ENCODE results near the gene RHO. TPM values are rescaled to one million over a fixed set of nuclear protein-coding genes. Genes with fewer than 3 reads are reported as not detected.

RHO gene
- total RNA-seq, 2 experiments from 2014 or later: not detected

DNA sequence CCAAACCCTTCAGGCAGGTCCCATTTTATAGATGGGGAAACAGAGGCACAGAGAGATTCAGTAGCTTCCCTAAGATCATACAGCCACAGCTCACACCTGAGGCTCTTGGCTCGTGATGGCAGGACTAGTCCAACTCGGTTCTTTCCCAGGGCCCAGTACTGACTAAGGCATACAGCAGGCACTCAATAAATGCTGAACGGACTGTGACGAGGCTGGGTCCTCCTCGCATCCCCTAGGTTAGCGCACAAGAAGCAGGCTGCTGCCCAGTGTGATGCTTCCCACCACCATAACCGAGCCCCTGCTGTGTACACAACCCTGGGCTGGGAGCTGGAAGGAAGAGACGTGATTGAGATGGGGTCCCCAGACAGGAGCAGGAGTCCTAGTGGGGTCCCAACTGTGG is 53.2 kb downstream of the RHO start:
- intact Hi-C loops (cut with micrococcal nuclease): no loop called here
- ChIA-PET POLR2A (interaction anchor here (1.0 kb wide), 1 partner anchor 10 kb away, joined by 3 read pairs; no protein-coding TSS in a partner anchor), CTCF (interaction anchor here (0.9 kb wide), 1 partner anchor 12 kb away, joined by 3 read pairs; no protein-coding TSS in a partner anchor)
- H3K9me3 Mint-ChIP-seq: no peaks in the 10 kb centered on the region
- DNase-seq (no peak), ATAC-seq (no peak)
- H3K4me3 Mint-ChIP-seq: no peak overlapping the region
- H3K4me1 Mint-ChIP-seq (ENCODE audit: low read depth): peaks cover 20% of the 10 kb centered on the region
- no peaks in the 10 kb centered on the region for H3K27me3 Mint-ChIP-seq
- H3K36me3 Mint-ChIP-seq (ENCODE audit: low read depth): no peaks in the 10 kb centered on the region
- TF ChIP-seq, protein P1, sequence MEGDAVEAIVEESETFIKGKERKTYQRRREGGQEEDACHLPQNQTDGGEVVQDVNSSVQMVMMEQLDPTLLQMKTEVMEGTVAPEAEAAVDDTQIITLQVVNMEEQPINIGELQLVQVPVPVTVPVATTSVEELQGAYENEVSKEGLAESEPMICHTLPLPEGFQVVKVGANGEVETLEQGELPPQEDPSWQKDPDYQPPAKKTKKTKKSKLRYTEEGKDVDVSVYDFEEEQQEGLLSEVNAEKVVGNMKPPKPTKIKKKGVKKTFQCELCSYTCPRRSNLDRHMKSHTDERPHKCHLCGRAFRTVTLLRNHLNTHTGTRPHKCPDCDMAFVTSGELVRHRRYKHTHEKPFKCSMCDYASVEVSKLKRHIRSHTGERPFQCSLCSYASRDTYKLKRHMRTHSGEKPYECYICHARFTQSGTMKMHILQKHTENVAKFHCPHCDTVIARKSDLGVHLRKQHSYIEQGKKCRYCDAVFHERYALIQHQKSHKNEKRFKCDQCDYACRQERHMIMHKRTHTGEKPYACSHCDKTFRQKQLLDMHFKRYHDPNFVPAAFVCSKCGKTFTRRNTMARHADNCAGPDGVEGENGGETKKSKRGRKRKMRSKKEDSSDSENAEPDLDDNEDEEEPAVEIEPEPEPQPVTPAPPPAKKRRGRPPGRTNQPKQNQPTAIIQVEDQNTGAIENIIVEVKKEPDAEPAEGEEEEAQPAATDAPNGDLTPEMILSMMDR (IDR thresholded peaks at IDR 0.05): no peak
- no peak overlapping the region for H3K27ac Mint-ChIP-seq

DNA sequence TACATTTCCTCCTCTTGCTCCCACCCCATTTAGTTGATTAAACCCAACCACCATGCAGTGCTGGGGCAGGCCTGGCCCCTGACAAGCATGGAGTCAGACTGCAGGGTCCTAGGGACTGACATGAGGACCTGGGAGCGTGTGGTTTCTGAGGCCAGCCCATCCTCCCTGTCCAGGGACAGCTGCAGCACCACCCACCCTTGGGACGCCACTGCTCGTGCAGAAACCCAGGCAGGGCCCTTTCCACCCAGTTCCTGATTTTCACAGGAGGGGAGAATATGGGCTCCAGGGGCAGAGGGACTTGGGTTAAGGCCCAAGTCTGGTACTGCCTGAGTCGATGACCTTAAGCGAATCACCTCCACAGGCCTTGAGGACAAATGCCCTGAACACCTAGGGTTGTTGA is 54.4 kb downstream of the RHO start:
- intact Hi-C loops (cut with micrococcal nuclease): no loop called here
- no peak overlapping the region for H3K27ac Mint-ChIP-seq
- no peak overlapping the region for H3K4me3 Mint-ChIP-seq
- DNase-seq: no peak
- H3K4me1 Mint-ChIP-seq (ENCODE audit: low read depth): peaks cover 10% of the 10 kb centered on the region
- H3K36me3 Mint-ChIP-seq (ENCODE audit: low read depth): no peaks in the 10 kb centered on the region
- TF ChIP-seq, protein P1 (IDR thresholded peaks at IDR 0.05): no peak
- ATAC-seq: no peak
- CTCF ChIA-PET: no interaction called here
- H3K27me3 Mint-ChIP-seq: no peaks in the 10 kb centered on the region
- no peaks in the 10 kb centered on the region for H3K9me3 Mint-ChIP-seq
- POLR2A ChIA-PET: interaction anchor here (0.6 to 1.0 kb wide), 2 partner anchors 8 to 92 kb away, joined by 3 to 4 read pairs; no protein-coding TSS in a partner anchor

DNA sequence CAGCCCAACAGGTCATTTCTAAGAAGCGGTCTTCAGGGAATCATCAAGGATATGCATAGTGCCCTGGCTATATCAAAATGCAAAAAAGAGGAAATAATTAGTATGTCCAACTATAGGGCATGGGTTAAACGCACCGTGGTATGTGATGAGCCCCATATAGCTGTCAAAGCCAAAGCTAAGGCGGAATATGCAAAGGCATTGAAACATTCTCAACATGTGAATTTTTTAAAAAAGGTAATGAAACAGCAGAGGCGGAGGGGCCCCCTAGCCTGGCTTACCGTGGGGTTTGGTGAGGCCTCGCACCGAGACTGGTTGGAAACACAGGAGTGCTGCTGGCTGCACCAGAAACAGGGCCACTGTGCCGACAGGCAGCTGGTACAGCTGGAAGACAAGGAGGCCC is 54.9 kb downstream of the RHO start:
- TF ChIP-seq, protein P1 (IDR thresholded peaks at IDR 0.05): no peak
- no peak overlapping the region for H3K27ac Mint-ChIP-seq
- H3K27me3 Mint-ChIP-seq: no peaks in the 10 kb centered on the region
- no peaks in the 10 kb centered on the region for H3K36me3 Mint-ChIP-seq (ENCODE audit: low read depth)
- no peak overlapping the region for H3K4me3 Mint-ChIP-seq
- intact Hi-C loops (cut with micrococcal nuclease): no loop called here
- DNase-seq: no peak
- CTCF ChIA-PET: no interaction called here
- H3K4me1 Mint-ChIP-seq (ENCODE audit: low read depth): peaks cover 5% of the 10 kb centered on the region
- POLR2A ChIA-PET: interaction anchor here (0.6 kb wide), 1 partner anchor 93 kb away, joined by 4 read pairs; no protein-coding TSS in a partner anchor
- ATAC-seq: no peak
- no peaks in the 10 kb centered on the region for H3K9me3 Mint-ChIP-seq

DNA sequence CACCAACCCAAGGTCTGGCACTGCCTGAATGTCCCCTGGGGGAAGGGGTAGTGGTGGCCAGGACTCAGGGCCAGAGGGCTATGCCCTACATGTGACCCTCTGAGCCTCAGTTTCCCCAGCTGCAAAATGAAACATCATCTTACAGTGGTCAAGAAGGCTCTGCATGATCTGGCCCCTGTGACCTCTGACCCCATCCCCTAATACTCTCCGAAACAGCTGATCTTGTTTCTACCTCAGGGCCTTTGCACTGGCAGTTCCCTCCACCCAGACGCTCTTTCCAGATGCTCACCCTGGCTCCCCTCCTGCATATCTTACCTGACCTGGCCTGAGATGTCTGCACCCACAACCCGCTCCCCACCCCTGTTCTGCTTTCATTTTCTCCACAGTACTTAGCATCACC is 56.2 kb downstream of the RHO start:
- TF ChIP-seq, protein P1 (IDR thresholded peaks at IDR 0.05): no peak
- Mint-ChIP-seq H3K4me3 (no peak overlapping the region), H3K27ac (no peak overlapping the region), H3K9me3 (no peaks in the 10 kb centered on the region), H3K4me1 (ENCODE audit: low read depth) (no peaks in the 10 kb centered on the region), H3K27me3 (no peaks in the 10 kb centered on the region), H3K36me3 (ENCODE audit: low read depth) (no peaks in the 10 kb centered on the region)
- no peak for ATAC-seq
- ChIA-PET CTCF (no interaction called here), POLR2A (no interaction called here)
- intact Hi-C loops (cut with micrococcal nuclease): no loop called here
- DNase-seq: no peak

Other genes starting within 250 kb of the RHO start
- 10 to 100 TPM; 54.5 to 57.8 TPM for gene HMCES, start 249.8 kb upstream of the RHO start, total RNA-seq
- under 1 TPM; 0.56 to 0.65 TPM for gene EFCAB12, start 100.0 kb upstream of the RHO start, total RNA-seq
- gene MBD4, start 88.7 kb upstream of the RHO start, total RNA-seq: 10 to 100 TPM; 38.9 to 44.5 TPM
- 10 to 100 TPM; 18.9 to 20.4 TPM for gene IFT122, start 88.4 kb upstream of the RHO start, total RNA-seq
- not detected for gene H1-8, start 14.5 kb downstream of the RHO start, total RNA-seq
- 10 to 100 TPM; 10.7 to 12.5 TPM for gene PLXND1, start 78.0 kb downstream of the RHO start, total RNA-seq

Measured in activated CD8-positive, alpha-beta T cell treated with anti-CD3 and anti-CD28 coated beads for 36 hours (primary cell).